Left forelimb (tissue), 1 donor: ENCODE measurements around the gene SLCO2B1.

Source experiments
- DNase-seq: peaks from one replicate; pipeline ENCODE4 v3.0.0-alpha.2; 2018; ENCODE audit warnings: low spot score

The SLCO2B1 gene

DNA sequence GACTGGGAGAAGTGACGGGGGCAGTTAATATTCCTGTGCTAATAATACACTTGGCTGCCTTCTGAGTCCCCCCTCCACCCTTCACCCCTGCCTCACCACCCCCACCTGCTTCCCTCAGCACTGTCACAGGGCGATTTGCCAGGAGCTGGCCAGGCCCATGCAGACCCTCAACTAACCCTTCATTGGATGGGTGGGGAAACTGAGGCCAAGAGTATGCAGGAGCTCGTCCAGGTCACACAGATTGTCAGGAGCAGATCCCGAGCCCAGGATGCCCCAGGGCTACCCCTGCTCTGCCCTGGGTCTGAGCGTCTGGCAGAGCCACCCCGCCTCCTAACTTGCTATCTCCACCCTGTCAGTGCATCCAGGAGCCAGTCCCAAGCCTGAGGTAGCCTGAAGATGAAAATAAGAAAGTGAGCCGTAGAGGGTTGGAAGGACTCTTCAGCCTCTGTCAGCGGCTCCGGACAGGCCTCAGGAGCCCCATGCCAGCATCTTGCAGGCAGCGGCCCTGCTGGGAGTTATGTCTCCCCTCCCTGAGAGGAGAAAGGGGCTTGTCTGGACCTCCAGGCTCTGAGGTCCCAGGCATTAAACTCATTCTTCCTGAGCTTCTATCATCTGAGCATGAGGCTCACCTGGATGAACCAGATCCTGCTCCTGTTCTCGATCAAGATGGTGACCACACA, 95.9 kb downstream of the SLCO2B1 start:
- DNase-seq: peak; percentile 53

DNA sequence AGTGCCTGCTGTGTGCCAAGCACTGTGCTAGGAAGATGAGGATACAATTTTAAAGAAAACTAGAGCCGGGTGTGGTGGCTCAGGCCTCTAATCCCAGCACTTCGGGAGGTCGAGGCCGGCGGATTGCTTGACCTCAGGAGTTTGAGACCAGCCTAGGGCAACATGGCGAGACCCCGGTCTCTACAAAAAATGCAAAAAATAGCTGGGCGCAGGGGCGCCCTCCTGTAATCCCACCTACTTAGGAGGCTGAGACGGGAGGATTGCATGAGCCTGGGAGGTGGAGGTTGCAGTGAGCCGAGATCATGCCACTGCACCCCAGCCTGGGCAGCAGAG, 98.0 kb downstream of the SLCO2B1 start:
- DNase-seq: no peak

DNA sequence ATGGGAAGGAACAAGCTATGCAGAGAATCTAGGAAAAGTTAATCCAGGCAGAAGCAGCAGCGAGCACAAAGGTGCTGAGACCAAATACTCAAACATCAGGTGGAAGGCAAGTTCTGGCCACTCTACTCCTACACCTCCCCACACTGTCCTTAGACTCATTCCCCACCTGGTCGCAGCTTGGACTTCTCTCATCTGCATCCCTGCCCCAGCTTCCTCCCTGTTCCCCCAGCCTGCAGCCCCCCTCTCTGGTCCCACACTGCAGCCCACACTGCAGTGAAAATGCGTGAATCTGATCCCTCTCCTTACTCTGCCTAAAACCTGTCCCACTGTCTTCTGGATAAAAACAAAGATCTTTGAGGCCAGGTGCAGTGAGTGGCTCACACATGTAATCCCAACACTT, 98.8 kb downstream of the SLCO2B1 start:
- peak; percentile 40 for DNase-seq

DNA sequence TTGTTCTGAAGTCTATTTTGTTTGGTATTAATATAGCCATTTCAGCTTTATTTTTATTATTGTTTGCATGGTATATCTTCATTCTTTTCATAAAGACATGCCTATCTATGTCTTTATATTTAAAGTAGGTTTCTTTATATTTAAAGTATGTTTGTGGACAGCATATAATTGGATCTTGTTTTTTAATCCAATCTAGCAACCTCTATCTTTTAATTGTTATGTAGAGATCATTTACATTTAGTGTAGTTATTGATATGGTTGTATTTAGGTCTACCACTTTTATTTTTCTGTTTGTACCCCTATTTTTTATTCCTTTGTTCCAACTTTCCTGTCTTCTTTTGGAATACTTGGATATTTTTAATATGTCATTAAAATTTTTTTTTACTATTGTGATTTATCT, 103.4 kb downstream of the SLCO2B1 start:
- DNase-seq: no peak
